Ramos (cell line): ENCODE results near the gene SMAD2.

Experiments
- in situ Hi-C: fragments of 300-500 bp; cut with MboI; formaldehyde crosslinking; loops from one replicate; pipeline ENCODE4 v1.14.3; 2022; ENCODE audit warnings: low sequenced_read_pairs; ENCODE audit not compliant: unreplicated experiment

The SMAD2 gene

DNA sequence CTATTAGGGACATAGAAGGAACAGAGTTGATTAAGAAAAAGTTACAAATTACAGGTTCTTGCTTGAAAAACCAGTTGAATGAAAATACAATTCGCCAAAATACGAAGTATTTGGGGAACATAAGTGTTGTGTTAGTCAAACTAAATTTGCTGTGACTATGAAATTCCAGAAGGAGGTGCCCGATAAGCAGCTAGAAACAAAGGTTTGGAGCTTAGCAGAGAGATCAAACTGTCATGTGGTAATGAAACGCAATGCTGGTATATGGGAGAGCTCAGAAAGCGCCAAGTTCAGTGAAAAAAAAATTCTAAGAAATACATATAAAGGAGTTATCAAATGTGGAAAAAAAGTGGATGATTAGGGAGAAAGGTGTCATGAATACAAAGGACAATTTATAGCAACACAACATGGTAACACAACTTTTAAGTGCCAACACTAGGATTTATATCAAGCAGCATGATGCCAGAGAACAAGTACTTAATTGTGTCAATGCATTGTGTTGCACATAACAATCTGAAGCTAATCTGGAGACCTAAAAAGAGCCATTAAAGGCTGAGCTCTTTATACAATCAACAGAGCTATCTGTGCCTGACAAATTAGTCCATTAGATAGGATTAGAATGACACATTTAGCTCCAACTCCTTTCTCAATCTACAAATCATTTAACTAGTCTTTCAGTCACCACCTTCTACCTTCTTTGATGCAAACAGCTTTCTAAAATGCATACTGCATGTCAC, 31.2 kb downstream of the SMAD2 start:
- in situ Hi-C loops = no loop called here

DNA sequence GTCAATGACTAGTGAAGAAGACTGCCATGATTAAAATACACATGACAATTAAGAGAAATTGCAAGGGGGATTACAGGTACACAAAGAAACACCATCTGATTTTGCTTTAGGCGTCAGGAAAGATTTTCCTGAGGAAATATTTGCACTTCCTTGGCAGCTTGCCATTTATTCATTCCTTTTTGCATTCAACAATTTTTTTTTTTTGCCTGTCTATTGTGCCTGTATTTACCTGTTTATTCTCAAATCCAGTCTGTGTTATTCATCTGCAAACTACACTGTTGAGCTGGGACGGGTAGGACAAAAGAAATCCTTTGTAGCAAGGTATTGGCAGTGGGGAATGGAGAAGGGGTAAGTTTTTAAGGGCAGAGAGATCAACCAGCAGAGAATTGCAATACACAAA, 31.8 kb downstream of the SMAD2 start:
- in situ Hi-C loops = no loop called here

DNA sequence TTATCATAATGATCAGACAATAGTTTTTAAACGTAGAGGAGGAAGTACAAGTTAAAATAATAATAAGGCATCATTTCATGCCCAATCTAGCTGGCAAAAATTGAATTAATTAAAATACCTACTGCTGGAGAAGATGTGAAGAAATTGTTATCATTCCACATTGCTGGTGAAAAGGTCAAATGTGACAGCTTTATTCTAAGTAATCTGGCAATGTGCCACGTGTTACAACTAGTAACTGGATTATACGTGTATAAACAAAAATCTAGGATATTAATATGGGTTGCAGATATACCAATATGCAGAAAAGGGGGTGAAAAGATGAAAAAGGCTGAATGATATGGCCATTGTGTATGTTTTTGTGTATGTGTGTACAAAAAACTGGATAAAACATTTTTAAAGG, 32.4 kb downstream of the SMAD2 start:
- in situ Hi-C loops = no loop called here

DNA sequence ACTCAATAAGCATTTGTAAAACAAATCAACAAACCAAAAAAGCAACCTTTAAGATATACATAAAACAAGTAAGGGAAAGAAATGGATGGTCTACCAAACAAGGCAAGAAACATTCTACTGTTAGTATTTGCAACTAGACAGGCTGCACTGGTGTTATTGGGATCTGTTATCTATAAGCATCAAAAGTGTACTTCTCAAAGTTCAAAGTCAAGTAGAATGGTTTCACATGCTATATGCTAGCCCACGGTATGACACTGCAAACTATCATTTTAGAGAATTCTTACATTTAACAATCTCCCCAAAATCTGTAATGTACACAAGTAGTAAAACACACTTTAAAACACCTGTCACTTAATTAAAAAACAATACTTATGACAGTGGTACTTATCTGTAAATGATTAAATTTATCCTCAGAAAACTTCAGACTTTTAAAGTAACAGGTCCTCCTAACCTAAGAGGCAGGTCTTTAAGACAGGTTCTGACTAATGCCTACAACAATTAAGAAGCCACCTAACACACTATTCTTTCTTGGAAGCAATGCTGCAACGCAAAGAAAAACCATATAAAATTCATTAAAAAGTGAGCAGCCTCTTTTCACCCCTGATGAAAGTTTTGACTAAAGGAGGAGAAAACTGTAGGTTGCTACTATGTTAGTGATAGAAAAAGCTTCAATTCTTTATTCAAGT, 34.8 kb downstream of the SMAD2 start:
- in situ Hi-C loops = no loop called here

DNA sequence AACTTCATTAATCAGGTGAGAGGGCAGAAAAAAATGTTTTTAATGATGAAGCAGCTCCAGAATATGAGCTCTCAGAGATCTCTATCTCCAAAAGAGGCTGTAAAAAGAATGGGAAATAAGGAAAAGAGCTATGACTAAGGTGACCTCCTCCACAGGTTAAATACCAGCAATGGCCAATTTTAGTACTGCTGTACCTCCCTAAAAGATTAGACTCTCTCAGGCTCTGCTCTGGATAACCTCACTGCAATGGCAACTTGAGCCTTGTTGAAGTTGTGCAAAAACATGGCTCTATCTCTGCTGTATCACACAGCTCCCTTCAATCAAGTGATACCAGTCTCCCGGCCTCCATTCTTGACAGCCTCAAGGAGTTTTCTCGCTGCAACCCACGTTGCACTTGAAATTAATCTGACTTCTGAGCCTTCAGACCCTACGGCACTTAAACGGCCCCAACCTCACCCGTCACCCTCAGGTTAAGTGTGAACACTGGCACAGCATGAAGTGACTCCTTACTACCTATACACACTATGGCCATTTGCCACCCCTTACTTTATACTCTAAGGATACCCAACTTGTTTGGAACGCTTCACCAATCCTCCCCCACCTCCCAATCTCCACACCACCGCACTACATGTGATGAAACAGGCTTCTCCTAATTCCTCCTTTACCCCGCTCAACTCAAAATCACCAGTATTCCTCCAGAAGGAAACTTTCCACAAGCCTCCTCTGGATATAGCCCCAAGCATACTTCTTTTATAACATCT, 36.3 kb downstream of the SMAD2 start:
- in situ Hi-C loops = no loop called here

DNA sequence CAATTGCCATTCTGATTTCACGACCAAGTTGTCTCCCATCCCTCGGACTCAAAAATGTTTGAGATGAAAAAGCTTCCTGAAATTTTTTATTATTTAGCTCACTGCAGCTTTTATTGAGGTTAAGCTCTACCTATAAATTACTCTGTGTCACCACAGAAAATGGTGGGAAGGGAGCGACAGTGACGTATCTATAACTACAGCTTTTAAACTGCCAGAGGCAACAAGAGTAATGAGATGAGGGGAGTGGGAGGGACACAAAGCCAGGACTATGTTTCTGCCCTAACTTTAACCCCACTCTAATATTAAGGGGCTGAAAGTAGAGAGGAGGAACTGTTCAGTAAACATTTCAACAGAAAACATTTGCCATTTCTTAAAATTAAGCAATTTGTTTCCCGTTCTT, 37.4 kb downstream of the SMAD2 start:
- in situ Hi-C loops = no loop called here

DNA sequence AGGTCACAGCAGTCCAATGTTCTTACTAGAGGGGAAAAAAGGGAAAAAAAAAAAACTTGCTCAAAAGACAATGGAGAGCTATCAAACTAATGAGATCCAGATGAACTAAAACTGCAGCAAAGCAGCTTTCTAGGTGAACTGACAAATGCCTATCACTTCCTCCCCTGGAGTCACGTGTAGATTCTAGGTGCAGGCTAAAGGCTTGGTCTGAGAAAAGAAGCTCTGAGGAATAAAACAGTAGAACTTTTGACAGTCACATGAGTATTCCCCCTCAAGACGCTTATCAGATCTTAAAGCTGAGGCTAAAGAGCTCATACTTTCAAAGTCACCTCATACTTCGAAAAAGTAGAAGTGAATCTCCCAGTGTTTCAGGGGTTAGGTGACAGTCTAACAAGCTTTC, 42.3 kb downstream of the SMAD2 start:
- in situ Hi-C loops = no loop called here

DNA sequence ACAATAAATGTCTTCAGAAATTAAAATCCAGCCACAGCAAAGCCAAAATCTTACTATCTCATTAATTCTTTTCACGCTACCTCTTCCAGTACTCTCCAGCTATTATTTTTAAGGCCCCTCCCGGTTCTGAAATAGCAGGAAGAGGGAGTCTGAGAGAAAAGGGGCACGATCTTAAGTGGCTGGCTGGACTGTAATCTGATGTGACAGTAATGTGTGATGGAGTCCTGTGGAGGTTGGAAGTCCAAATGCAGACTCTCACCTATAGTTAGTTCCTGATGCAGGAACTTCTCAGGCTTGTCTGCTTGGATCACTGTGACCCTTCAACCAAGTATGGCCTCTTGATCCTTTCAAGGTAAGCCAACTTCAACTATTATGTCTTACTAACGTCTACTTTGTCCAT, 43.2 kb downstream of the SMAD2 start:
- in situ Hi-C loops = no loop called here

DNA sequence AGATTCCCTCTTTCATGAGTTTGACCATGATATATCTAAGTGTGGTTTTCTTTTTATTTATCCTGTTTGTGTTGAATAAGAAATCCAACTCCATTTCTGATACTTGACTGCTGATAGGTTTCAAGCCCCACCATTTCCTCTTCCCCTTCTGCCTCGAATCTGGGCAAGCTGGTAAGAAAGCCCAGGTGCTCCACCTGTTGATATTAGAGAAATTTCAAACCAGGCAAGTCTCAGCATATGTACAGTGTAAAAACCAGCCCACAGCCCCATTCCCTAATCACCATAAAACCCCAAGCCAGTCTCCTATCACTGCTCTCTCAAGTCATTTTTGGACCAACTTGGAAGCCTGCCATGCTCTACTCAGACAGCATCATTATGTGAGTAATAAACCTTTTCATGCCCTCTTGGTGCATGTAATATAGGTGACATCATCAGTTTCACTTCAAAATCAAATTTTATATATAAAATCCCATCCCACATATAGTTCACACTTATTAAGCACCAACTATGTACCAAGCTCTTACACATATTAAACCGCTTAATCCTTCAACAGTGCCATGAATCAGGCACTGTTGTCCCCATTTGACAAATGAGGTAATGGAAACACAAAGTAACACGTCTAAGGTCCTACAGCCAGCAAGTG, 46.6 kb downstream of the SMAD2 start:
- in situ Hi-C loops = no loop called here

DNA sequence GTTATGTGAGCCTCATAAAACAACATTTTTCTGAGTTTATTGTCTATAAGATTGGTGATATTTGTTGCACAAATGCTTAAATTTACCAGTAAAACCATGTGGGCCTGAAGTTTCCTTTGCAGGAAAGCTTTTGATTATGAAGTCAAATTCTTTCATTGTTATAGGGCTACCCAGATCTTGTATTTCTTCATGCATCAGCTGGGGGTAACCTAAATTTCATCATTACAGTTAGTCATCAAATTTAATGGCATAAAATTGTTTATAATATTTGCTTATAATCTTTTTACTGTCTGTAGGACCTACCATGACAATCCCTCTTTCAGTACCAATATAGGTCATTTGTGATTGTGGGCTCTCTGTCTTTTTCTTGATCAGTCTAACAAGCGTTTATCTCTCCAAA, 47.8 kb downstream of the SMAD2 start:
- in situ Hi-C loops = no loop called here

DNA sequence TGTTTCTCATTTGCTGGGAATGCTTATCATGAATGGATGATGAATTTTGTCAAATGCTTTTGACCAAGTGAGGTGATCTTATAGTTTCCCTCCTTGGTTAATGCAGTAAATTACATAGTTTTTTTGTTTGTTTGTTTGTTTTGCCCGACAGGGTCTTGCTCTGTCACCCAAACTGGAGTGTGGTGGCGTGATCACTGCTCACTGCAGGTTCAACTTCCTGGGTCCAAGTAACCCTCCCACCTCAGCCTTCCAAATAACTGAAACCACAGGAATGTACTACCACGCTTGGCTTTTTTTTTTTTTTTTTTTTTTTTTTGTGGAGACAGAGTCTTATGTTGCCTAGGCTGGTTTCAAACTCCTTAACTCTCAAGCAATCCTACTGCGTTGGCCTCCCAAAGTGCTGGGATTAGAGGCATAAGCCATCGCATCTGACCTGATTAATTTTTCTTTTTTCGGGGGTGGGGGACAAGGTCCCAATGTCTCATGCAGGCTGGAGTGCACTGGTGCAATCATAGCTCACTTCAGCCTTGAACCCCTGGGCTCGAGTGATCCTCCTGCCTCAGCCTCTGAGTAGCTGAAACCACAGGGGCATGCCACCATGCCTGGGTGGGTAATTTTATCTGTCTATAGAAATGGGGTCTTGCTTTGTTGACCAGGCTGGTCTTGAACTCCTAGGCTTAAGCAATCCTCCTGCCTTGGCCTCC, 48.6 kb downstream of the SMAD2 start:
- in situ Hi-C loops = no loop called here

DNA sequence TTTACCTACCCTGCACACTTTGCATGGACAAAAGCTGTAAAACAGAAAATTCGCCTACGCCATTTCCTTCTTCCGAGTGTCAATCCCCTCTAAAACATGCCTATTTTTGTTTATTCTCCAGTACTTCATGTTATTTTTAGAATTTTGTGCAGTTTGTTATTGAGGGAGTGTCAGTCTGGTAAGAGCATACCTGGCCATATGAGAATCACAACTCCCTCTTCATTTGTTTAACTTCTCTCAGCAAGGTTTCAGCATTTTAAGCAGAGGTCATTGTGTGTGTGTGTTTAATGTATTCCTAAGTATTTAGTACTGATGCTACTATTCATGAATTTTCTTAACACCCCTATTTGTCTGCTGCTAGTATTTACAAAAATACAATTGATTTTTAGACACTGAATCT, 49.4 kb downstream of the SMAD2 start:
- in situ Hi-C loops = no loop called here

DNA sequence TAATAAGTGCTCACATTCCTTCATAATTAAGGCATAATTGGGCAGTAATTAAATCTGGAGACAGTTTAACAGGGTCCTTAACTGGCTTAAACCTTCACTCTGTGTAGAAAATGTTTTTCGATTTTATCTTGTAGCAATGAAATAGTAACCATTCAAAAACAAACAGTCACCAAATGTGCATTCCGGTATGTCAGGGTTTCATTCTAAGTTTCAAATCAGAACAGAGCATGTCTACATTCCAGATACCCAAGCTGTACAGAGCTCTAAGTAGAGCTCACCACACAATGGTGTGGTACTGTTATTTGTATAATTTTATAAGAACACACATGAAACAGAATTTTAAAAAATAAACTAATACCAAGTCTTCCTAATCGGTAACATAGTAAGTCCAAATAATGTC, 52.6 kb downstream of the SMAD2 start:
- in situ Hi-C loops = no loop called here

DNA sequence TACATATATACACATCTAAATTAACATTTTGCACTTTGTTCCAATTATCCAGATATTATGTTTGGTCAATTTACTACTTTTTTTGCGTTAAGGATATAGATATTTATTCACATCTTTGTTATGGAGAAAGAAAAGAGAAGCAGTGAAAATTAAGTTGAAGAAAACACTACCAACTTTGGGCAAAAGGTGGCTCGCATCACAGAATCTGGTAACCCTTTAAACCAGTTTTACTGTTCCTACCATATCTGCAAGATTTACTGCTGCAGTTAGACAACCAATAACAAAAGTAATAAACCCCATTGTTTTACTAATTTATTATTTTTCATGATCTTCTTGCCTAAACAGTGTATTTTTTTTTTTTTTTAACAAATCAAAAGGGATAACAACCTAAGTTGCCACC, 53.6 kb downstream of the SMAD2 start:
- in situ Hi-C loops = no loop called here

DNA sequence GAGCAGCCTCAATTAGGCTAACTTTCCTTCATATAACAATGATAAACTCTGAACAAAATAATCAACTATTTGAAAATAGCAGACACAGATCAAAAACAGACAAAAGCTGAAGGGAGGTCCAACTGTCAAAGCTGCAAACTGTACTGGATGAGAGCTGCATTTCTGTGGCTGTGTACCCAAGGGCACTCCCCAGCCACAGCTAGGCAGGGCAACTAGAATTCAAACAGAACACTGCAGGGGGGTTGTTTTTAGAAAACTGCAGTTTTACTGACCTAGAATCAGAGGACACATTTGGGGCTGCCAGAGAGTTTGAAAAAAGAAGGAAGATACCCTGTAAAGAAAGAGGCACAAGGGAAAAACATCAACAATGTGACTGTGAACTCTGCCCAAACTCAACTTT, 56.8 kb downstream of the SMAD2 start:
- in situ Hi-C loops = no loop called here

DNA sequence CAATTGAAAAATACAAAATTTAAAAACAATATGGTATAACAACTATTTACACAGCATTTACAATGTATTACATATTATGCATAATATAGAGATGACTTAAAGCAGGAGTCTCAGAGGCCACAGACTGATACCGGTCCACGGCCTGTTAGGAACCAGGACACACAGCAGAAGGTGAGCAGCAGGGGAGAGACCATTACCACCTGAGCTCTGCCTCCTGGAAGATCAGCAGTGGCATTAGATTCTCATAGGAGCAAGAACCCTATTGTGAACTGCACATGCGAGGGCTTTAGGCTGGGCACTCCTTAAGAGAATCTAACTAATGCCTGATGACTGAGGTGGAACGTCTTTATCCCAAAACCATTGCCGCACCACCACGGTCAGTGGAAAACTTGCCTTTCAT, 58.0 kb downstream of the SMAD2 start:
- in situ Hi-C loops = no loop called here

DNA sequence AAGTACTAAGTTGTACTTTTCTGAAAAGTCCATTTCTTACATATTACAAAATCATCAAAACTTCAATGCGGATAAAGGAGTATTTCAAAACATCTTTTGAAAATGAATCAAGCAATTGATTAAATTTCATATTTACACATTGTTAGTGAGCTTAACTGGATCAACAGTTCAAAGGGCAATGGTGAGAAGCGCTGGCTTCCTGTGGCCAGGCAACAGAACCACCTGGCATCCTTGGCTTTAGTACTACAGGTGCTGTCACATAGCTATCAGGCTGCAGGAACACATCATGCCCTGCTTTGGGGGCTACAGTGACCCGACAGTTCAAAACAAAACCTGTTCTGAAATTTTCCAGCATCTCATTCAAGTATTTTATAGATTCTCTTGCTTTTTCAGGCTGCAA, 59.2 kb downstream of the SMAD2 start:
- in situ Hi-C loops = no loop called here

DNA sequence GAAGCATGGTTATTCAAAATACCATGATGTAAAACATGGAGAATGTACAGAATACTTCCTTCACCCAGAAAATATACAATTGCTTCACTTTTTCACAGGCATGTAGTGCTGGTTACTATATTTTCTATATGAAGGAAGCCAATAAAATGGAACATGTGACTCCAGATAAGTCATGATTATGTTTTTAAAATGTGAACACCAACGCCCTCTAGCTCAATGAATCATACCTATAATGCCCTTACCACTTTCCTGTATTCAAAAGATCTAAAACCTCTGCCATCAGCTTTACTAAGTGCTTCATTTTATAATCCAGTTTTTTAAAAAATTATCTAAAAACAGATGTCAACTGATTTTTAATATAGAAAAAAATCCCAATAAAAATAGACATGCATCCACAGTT, 59.9 kb downstream of the SMAD2 start:
- in situ Hi-C loops = no loop called here

DNA sequence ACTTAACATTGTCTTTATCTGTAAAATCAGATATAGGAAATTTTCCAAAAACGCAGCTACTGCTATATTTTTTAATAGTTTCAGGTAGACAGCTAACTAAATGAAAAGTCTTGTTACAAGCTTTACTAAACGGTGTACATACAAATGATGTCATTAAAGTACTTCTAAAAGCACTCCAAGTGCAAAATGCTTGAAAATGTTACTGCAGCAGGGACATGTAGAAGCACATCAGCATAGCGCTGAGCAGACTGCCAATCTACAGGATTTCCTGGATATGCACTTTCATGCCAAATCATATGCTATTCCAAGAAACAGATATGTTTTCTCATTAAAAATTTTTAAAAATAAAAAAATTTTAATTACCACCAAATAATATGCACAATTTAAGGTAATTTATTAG, 61.7 kb downstream of the SMAD2 start:
- in situ Hi-C loops = no loop called here

DNA sequence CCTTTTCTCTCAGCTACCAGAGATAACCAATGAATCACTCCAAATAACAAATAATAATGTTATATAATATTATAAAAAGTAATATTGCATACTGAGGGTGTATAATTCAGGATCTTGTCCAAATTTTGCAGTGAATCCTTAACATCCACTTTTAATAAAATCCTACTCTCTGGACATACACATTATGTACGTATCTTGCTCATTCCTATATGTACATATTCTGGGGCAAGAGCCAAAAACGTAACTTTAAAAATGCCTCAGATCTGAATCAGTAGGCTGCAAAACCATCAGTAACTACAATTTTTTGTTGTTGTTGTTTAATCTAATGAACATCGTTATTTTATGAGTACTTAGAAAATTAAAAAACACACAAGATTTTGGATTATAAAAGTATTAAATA, 65.3 kb downstream of the SMAD2 start:
- in situ Hi-C loops = no loop called here
